Measurements from ENCODE around the gene IDUA.

The IDUA gene

DNA sequence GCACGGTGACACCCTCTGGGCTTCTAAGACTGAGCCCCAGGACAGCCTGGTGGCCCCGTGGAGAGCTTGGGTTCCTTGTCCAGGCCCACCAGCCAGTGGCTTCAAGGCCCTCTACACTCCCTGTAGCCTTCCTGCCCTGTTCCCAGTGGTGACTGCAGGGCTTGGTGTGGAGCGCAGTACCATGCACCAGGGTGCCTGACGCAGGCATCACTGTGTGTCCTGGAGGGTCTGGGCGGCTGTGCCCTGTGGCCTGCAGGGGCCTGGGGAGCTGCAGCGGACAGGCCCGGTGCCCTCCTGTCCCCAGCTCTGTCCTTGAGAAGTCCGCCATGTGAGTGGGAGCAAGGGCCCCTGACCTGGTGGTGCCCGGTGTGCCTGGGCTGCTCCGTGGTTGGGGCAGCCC lies 28.9 kb downstream of the IDUA start:
- DNase-seq (ENCODE audit: low read depth), result no peak

DNA sequence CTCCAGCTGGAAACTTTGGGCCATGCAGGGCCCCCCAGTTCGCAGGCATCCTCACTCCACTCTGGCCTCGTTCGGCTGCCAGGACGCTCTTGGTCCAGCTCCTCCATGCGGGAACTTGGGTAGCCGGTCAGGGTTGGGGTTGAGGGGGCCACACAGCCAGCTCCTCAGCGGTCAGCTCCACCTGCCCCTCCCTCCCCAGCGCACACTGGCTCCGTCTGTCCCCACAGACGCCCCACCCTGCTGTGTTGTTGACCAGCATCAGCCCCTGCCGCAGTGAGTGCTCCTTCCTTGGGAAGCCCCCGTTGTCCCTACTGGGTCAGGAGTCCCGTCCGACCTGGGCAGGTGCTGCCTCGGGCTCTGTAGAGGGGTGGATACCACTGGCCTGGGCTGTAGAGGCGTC lies 30.4 kb downstream of the IDUA start:
- DNase-seq (ENCODE audit: low read depth), result no peak

DNA sequence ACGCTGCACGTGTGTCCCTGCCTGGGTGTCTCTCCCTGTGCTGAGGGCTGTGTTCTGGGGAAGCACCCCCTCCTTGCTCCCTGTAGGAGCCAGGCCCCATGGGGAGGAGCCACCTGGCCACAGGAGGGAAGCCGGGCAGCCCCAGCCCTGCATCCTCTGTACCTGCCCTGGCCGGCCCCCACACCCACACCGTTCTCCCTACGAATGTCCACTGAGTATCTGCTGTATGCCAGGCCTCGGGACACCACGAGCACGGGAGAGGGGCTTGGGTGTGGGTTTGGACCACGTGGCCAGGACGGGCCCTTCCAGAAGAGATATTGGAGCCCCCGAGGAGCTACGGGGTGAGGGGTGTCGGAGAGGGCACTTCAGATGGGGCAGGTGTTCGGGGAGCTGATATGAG lies 30.9 kb downstream of the IDUA start:
- DNase-seq (ENCODE audit: low read depth), result no peak

DNA sequence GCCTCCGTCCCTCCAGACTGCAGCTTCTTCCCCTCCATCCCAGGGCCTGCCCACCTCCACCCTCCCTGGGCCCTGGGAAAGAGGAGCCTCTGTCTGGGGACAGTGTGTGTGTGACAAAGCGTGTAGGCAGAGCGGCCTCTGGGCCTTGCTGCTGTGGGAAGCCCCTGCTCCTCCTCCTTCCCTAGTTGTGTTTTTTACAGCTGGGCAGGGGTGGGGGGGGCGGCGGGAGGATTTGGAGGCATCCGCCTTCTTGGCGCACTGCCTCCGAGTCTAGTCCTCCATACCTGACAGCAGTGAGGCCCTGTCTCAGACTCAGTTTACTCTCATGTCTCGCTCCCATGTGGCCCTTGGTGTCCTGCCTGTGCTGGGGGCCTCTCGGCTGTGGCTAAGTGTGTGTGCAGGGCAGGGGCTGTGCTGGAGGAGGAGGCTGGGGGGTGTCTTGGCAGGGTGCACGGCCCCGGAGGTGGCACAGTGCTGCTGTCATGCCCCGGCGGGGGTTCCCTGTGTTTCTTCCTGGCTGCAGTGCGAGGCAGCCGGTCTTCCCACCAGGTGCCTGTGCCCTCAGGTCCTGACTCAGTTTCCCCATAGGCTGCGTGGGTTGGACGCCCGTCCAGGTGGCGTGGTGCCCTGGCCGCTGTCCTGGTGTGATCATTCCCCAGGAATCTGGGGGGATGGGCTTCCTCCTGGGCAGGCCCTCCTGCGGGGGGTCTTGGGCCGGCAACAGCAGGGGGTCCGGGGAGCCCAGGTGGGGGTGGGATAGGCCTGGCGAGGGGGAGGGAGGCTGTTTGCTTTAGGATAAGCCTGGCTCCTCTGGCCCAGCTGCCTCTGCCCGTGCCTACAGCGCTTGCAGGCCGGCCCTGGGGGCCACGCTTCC lies 31.5 kb downstream of the IDUA start:
- DNase-seq (ENCODE audit: low read depth), result no peak

DNA sequence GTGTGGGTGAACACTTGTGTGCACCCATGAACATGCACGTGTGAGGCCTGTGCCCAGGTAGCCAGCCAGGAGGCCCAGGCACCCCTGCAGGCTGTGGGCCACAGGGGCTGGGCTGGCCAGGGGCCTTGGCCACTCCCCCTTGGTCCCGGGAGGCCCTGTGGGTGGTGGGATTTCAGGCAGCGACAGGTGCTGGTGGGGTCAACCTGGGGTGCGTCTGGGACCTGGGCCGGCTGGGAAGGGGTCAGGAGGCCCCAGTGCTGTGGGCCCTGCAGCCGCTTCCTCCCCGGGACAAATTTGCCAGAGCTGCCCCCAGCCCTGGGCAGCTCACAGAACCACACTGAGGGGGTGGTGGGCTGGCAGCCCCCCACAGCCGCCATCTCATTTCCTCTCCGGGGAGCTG lies 32.5 kb downstream of the IDUA start:
- no peak for DNase-seq (ENCODE audit: low read depth)

DNA sequence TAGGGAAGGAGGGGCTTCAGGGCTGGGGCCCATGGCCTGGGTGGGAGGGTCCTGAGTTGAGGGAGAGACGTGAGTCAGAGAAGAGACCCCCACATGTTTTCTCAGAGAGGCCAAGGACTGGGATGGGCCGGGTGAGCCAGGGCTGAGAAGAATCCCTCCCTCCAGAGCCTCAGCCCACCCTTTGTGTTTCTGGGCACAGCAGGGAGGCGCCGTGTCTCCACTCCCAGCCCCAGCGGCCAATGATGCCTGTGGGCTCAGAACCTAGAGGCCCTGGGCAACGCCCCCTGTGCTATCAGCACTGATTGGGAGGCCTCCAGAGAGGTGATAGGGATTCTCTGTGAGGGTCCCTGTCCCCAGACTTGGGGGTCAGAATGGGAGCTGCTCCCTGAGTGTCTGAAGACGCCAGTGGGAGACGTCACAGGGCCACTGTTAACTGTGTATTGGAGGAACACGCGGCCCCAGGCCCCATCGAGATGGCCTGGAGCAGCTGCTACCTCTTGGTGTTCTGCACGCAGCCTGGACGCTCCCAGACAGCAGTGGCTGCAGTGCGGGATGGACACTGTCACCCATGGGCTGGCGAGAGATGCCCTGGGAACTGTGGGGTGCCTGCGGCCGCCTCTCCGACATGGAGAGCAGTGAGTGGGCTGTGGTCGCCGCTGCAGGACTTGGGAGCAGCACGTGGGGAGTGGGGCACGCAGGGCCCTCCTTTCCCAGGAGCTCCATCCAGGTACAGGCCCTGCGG lies 33.1 kb downstream of the IDUA start:
- DNase-seq (ENCODE audit: low read depth), result no peak

DNA sequence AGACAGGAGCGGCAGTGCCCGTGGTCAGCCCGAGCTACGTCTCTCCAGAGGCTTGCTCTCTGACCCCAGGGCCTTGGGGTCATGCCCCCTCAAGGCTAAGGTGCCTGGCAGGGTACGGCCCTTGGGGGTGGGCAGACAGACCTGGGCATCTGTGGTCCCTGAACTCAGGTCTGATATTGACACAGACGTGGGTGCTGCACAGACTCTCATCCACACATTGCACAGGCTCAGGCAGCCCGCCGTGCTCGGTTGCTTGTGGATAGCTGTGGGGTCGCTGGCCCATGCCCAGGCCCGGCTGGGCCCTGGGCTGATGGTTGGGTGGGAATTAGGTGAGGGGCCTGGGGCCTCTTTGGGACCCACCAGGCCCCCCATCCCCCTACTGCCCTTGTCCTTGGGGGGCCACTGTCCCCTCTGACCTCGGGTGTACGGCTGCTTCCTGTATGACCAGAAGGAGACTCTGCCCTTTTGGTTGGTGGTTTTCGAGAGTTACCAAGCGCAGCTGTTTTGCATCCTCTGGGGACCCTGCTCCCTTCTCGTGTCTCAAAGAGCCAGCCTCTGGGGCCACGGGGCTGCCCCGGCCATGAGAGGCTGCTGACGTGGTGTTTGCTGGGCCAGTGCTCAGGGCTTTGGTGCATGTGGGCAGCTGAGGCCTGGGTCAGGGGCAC lies 34.7 kb downstream of the IDUA start:
- DNase-seq (ENCODE audit: low read depth), result no peak

DNA sequence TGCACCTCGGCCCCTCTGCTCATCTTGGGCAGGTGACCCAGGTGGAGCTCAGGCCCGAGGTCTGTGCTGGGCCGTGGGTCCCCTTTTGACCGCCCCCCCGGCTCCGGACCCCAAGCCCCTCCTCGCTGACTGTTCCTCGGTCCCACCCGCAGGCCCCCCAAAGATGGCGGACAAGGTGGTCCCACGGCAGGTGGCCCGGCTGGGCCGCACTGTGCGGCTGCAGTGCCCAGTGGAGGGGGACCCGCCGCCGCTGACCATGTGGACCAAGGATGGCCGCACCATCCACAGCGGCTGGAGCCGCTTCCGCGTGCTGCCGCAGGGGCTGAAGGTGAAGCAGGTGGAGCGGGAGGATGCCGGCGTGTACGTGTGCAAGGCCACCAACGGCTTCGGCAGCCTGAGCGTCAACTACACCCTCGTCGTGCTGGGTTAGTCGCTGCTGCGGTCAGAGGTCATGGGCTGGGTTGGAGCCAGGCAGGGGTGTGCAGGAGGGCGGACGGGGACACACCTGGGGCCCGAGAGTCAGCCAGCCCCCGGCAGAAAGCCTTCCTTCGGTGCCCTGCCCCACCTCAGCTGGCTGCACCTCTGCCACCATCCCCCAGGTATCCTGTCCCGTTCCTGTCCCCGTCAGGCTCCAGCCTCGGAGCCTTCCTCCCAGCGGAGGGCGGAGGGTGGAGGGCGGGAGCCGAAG lies 35.4 kb downstream of the IDUA start:
- DNase-seq (ENCODE audit: low read depth), result no peak

DNA sequence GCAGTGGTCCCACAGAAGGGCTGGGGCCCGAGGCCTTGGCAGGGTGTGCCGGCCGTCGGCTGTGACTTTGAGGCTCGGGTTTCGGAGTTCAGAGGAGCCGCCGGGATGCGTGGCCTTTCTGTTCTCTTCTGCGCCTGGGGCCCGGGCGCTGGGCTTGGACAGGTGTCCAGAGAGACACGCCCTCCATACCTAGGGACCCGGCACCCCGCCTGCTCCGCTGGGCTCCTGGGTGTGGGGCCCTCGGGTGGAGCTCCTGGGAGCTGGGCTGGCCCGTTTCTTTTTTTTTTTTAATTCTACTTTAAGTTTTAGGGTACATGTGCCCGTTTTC lies 35.9 kb downstream of the IDUA start:
- no peak for DNase-seq (ENCODE audit: low read depth)

DNA sequence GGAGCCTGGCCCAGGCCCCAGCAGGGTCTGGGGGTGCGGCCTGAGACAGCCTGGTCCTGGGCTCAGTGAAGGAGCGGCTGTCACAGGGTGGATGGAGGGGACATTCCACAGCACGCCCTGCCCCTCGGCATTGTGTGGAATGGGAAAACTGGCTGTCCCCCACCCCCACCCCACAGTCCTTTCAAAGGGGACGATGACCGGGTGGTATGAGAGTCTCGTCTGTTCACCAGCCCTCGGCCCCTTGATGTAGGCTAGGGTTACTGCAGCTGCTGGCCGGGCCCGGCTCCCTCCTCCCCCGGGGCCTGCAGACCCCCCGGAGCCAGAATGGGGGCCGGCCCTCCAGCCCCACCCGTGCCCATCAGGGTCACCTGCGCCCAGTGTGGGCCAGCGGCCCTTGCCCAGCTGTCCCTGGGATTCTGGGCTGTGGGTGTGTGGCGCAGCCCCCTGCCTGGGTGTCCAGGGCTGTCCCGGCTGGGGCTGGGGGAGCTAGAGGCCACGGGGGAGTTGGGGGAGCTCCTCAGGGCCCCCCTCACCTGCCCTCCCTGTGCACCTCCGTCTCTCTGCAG lies 36.3 kb downstream of the IDUA start:
- DNase-seq (ENCODE audit: low read depth), result no peak

DNA sequence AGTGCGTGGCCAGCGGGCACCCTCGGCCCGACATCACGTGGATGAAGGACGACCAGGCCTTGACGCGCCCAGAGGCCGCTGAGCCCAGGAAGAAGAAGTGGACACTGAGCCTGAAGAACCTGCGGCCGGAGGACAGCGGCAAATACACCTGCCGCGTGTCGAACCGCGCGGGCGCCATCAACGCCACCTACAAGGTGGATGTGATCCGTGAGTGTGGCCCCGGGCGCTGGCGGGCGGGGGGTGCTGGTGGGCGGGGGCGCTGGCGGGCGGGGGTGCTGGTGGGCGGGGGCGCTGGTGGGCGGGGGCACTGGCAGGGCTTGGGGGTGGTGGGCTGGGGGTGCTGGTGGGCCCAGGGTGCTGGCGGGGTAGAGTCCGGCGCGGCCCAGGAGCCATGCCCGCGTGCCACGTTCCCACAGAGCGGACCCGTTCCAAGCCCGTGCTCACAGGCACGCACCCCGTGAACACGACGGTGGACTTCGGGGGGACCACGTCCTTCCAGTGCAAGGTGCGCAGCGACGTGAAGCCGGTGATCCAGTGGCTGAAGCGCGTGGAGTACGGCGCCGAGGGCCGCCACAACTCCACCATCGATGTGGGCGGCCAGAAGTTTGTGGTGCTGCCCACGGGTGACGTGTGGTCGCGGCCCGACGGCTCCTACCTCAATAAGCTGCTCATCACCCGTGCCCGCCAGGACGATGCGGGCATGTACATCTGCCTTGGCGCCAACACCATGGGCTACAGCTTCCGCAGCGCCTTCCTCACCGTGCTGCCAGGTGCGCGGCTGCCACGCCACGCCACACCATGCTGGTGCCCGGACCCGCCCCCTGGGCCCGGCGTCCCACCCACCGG lies 37.3 kb downstream of the IDUA start:
- no peak for DNase-seq (ENCODE audit: low read depth)

DNA sequence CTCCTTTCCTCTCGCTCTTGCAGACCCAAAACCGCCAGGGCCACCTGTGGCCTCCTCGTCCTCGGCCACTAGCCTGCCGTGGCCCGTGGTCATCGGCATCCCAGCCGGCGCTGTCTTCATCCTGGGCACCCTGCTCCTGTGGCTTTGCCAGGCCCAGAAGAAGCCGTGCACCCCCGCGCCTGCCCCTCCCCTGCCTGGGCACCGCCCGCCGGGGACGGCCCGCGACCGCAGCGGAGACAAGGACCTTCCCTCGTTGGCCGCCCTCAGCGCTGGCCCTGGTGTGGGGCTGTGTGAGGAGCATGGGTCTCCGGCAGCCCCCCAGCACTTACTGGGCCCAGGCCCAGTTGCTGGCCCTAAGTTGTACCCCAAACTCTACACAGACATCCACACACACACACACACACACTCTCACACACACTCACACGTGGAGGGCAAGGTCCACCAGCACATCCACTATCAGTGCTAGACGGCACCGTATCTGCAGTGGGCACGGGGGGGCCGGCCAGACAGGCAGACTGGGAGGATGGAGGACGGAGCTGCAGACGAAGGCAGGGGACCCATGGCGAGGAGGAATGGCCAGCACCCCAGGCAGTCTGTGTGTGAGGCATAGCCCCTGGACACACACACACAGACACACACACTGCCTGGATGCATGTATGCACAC lies 38.2 kb downstream of the IDUA start:
- DNase-seq (ENCODE audit: low read depth), result no peak

DNA sequence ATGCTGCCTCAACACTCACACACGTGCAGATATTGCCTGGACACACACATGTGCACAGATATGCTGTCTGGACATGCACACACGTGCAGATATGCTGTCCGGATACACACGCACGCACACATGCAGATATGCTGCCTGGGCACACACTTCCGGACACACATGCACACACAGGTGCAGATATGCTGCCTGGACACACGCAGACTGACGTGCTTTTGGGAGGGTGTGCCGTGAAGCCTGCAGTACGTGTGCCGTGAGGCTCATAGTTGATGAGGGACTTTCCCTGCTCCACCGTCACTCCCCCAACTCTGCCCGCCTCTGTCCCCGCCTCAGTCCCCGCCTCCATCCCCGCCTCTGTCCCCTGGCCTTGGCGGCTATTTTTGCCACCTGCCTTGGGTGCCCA lies 39.3 kb downstream of the IDUA start:
- DNase-seq (ENCODE audit: low read depth), result no peak

DNA sequence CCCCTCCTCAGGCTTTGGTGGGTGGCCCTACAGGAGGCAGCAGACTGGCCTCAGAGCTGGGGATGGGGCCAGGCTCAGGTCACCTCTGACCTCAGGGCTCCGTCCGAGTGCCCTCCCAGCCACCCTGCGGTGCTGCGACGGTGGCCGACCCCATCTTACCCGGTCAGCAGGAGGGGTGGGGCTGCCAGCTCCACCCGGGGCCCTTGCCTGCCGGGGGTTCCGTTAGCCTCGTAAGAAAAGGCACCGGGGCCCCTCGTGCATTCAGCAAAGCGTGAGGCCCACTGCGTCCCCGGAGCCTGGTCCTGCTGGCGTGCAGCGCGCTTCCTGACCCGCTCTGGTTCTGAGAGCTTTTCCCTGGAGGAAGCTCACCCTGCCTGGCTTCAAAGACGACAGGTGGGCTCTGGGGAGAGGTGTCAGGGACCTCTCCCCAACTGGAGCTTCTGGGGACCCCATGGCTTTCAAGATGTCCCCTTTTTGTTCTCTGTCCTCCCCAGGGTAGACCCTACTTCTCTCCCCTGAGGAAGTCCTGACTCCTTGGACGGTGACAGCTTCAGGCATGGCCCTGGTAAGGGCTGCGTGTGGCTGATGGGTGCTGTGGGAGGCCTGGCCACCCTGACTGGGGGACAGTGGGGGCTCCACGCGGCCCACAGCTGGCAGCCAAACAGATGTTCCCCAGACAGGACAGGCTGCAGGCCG lies 40.5 kb downstream of the IDUA start:
- no peak for DNase-seq (ENCODE audit: low read depth)

DNA sequence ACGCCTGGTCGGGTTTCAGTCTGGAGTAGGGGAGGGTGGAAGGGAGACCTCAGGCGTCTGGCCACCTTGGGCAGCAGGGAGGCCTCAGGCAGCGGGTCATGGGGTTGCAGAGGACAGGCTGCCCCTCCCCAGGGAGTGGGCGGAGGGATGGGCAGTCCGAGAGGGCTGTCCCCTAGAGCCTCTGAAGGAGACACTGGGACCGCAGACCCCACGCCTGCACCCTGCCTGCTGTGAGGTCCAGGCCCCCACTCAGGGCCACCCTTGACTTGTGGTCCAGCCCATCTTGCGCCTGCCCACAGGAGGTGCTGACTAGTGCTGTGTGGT lies 41.0 kb downstream of the IDUA start:
- no peak for DNase-seq (ENCODE audit: low read depth)

DNA sequence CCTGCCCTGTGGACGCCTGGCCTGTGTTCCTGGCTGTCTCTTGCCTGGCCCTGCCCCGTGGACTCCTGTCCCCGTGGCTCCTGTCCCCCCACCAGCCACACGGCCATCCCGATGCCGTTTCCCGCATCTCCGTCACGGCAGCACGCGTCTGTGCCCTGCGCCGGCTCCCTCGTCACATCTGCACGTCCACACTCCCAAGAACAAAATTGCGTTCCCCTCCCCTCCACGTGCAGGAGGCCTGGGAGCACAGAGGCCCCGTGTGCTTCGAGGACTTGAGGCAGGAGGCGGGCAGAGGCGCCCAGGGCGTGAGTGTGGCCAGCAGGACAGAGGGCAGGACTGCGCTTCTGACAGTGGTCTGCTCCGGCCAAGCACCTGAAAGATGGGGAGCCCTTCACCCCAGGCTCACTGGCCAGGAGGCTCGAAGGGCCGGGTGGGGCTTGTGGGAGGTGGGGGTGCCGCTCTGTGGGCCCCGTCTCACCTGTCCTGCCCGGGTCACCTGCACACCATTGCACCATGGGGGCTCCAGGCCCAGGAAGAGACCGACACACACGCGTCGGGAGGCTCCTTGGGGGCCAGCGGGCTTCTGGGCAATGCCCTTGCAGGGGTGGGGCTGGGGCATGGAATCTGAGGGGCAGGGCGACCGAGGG lies 41.9 kb downstream of the IDUA start:
- no peak for DNase-seq (ENCODE audit: low read depth)

DNA sequence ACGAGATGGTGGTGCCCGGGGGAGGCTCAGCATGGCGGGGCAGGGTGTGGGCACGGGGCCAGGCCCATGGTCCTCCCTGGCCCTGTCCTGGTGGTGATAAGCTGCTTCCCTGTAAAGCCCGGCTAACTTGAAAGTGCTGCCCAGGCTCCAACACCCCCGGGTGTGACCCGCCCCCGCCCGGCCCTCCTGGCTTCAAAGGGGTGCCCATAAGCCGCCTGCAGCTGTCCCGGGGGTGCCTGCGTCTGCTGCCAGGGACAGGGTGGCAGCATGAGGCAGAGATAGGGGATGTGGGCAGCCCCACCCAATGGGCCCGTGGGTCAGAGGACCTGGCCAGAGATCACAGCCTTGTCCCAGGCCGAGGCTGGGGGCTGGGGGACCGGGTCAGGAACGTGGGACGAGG lies 42.7 kb downstream of the IDUA start:
- DNase-seq (ENCODE audit: low read depth), result no peak

DNA sequence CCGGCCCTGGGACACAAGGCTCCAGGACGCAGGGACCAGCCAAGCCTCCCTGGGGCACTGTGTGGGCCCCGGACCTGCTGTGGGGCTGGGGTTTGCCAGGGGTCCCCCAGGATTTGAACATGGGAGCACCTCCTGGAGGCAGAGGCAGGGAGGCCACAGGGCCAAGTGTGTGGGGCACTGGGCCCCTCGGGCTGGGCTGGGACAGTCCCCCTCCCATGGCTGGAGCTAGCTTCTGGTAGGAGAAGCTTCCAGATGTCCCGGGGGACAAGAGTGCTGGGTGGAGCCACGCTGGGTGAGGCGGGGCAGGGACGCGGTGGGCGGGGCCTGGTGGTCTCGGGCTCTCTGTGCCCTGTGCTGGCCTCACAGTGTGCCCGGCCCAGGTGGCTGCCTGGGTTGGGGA lies 43.2 kb downstream of the IDUA start:
- no peak for DNase-seq (ENCODE audit: low read depth)

DNA sequence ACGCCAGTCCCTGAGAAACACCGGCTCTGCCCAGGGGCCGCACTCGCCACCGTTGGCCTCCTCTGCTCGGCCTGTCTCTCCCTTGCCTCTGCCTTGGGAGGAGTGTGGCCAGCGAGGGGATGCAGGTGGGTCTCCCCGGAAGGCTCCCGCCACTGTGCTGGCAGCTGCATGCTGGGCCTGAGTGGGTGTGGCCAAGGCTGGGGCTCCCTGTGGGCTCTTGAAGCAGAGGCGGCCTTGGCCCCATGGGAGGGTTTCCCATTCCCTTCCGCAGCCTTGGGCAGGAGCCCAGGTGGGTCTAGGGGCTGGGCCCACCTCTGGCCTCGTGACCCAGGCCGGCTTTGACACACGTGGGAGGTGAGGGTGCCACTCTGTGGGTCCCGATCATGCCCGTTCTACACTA lies 43.7 kb downstream of the IDUA start:
- DNase-seq (ENCODE audit: low read depth), result no peak

DNA sequence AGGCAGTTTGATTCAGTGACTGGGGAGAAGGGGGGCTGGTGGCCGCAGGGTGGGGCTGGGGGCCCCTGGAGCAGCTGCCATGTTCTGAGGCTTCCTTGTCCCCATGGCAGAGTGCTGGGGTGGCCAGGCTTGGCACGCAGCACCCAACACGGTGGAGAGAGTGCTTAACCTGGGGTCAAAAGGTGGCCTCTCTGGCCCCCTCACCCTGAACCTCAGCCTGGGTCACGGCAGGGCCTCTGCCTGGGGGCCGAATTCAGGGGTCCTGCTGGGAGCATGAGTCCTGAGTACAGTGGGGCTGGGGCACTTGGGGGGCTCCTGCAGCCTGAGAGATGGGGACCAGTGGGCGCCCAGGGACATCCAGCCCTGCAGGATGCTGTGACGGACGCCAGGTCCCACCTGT lies 44.5 kb downstream of the IDUA start:
- DNase-seq (ENCODE audit: low read depth), result no peak

Data from stromal cell of bone marrow (primary cell).